DMS53 (cell line): ENCODE data around the gene TRAF6.
"Not testable (repeated sequence)": the region's sequence is repeated elsewhere in the genome, so short reads cannot be mapped to it uniquely, and the experiment has no call there.

Experiments used
- DNase-seq: peaks from one replicate; lab custom pipeline; 2025; lab: John Stamatoyannopoulos, UW

The TRAF6 gene, protein sequence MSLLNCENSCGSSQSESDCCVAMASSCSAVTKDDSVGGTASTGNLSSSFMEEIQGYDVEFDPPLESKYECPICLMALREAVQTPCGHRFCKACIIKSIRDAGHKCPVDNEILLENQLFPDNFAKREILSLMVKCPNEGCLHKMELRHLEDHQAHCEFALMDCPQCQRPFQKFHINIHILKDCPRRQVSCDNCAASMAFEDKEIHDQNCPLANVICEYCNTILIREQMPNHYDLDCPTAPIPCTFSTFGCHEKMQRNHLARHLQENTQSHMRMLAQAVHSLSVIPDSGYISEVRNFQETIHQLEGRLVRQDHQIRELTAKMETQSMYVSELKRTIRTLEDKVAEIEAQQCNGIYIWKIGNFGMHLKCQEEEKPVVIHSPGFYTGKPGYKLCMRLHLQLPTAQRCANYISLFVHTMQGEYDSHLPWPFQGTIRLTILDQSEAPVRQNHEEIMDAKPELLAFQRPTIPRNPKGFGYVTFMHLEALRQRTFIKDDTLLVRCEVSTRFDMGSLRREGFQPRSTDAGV

GRCh38 chr11:36509694-36510593, at the start of gene TRAF6:
TRAF6 (minus strand) TSS chr11:36510272; CDS start chr11:36501515, 8,757 bp downstream.
- DNase-seq = peak; percentile 88

DNA sequence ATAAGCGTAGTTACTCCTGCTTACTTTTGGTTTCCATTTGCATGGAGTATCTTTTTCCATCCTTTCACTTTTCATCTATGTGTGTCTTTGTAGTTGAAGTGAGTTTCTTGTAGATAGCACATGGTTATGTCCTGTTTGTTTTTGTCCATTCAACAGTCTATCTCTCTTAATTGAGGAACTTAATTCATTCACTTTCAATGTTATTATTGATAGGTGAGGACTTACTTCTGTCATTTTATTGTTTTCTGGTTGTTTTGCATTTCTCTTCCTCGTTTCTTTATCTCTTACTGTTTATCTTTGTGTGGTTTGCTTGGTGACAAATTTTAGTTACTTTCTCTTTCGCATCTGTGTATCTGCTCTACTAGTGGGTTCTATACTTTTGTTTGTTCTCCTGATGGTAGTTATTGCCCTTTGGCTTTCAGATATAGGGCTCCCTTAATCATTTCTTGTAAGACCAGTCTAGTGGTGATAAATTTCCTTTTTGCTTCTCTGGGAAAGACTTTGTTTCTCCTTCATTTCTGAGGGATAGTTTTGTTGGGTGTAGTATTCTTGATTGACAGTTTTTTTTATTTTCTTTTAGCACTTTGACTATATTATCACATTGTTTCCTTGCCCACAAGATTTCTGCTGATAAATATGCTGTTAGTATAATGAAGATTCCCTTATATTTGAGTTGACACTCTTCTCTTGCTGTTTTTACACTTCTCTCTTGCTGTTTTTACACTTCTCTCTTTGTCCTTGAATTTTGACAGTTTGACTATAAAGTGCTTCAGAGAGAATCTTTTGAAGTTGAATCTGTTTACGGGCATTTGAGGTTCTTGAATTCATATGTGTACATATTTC, 48.7 kb upstream of the TRAF6 start:
- DNase-seq = peak; percentile 32

DNA sequence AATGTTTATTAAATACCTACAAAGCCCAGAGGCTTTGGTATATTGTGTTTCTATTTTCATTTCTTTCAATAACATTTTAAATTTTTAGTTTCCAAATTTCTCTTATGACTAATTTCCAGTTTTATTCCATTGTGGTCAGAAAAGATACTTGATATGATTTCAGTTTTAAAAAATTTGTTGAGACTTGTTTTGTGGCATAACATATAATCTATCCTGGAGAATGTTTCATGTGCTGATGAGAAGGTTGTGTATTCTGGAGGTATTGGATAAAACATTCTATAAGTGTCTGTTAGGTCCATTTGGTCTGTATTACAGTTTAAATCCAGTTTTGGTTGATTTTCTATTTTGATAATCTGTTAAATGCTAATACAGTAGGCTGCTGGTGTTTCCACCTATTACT, 47.9 kb upstream of the TRAF6 start:
- DNase-seq = no peak

GRCh38 chr11:36557390-36557789, 47.3 kb upstream of the TRAF6 start:
- DNase-seq = peak; percentile 81

- no peak for DNase-seq
These were observed 40.5 kb upstream of the TRAF6 start for GRCh38 chr11:36550385-36551115.

DNA sequence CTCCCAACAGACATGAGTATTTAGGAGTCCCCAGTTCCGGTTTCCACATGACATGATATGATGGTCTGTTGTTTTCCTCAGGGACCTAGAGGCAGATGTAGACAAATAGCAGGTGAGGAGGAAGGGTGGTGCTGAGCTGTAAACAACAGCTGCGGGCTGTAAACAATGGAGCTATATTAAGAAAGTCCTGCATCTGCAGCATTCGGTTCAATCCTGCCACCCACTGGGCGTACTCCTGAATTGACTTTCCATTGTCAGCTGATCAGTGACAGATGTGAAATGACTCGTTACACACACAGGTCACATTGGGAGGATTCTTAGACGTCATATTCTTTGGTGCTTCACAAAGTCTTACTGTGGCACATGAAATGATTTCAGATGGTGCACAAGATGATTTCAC, 30.9 kb upstream of the TRAF6 start:
- DNase-seq = peak; percentile 83

GRCh38 chr11:36534276-36534840, 24.3 kb upstream of the TRAF6 start:
- DNase-seq = no peak

- DNase-seq = no peak
These were observed 23.0 kb upstream of the TRAF6 start for GRCh38 chr11:36532941-36533601.

- no peak for DNase-seq
These were observed 20.8 kb upstream of the TRAF6 start for GRCh38 chr11:36530840-36531239.

GRCh38 chr11:36513965-36514364, 3.9 kb upstream of the TRAF6 start:
- DNase-seq = no peak

GRCh38 chr11:36512016-36512415, 1.9 kb upstream of the TRAF6 start:
- DNase-seq = no peak

GRCh38 chr11:36511062-36511461, 990 bp upstream of the TRAF6 start:
- DNase-seq = not testable (repeated sequence)

- peak; percentile 48 for DNase-seq
These were observed 496 bp upstream of the TRAF6 start for GRCh38 chr11:36510594-36510942.

DNA sequence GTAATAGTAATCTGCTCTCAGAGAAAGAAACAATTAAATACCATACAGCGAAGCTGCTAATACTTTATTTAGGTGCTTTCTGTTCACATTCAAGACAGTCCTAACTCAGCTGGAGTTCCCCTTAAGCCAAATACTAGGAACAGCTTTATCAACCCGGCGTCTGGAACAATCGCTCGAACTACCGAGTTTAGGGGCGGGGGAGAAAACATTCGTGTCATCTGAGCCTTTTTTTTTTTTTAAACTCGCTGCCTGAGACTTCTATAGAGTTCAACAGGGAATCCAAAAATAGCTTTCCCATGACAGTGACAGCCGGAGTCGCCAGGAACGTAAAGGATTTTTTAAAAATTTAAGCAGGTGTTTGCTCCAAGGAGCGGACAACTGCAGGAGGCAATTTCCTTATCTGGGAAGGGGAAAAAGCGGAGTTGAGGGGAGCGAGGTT, 852 bp downstream of the TRAF6 start:
- peak; percentile 48 for DNase-seq

DNA sequence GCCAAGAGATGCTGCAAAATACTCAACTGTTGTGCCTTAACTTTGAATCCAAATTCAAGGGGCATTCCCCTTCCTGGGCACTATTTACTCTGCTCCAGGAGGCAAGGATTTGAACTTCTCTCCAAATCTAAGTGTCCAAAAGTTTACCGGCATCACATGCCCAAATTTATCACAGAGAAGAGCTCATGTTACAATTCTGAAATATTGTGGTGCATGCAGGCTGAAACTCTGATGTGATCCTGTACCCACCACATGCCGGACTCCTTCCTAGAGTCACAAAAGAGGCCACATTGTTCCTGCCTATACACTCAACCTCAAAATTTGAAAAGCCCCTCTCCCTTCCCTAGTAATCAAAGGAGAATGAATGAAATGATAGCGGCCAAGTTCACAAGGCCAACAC, 1.3 kb downstream of the TRAF6 start:
- DNase-seq = no peak

GRCh38 chr11:36507824-36508489, 2.1 kb downstream of the TRAF6 start:
- peak; percentile 12 for DNase-seq

DNA sequence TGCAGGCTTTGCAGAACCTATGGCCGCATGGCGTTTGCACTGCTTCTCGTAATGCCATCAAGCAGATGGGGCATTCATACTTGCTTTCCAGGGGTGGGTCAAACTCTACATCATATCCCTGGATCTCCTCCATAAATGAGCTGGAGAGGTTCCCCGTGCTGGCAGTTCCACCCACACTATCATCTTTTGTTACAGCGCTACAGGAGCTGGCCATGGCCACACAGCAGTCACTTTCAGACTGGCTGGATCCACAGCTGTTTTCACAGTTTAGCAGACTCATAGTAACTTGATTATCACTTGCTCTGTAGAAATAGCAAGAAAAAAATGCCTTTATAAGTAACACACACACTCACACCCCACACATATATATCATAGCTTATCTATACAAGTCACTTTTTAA, 8.8 kb downstream of the TRAF6 start:
- DNase-seq = no peak

GRCh38 chr11:36500315-36500721, 9.8 kb downstream of the TRAF6 start:
- DNase-seq = peak; percentile 55

GRCh38 chr11:36499315-36499714, 10.8 kb downstream of the TRAF6 start:
- DNase-seq = no peak

GRCh38 chr11:36498721-36499120, 11.4 kb downstream of the TRAF6 start:
- no peak for DNase-seq
